HUES48 (cell line): ENCODE results near the gene ARMH3.

Source experiments
- H3K27ac ChIP-seq: one replicate; pipeline ENCODE4 v1.7.0; 2013; ENCODE audit warnings: low read depth, low read length, inconsistent platforms
- H3K27me3 ChIP-seq: 2 replicates; pipeline ENCODE4 v1.6.1; 2013; ENCODE audit warnings: mild to moderate bottlenecking, low read length; ENCODE audit not compliant: control insufficient read depth, insufficient read depth
- H3K36me3 ChIP-seq: 2 replicates; pipeline ENCODE4 v1.6.1; 2013; ENCODE audit warnings: low read length; ENCODE audit not compliant: control insufficient read depth, insufficient read depth
- H3K4me1 ChIP-seq: 2 replicates; pipeline ENCODE4 v1.6.1; 2013; ENCODE audit warnings: mild to moderate bottlenecking, low read length; ENCODE audit not compliant: control insufficient read depth, insufficient read depth
- H3K4me3 ChIP-seq: 2 replicates; pipeline ENCODE4 v1.5.1; 2013; ENCODE audit warnings: mild to moderate bottlenecking, low read depth, low read length
- H3K9ac ChIP-seq: 2 replicates; pipeline ENCODE4 v1.6.1; 2013; ENCODE audit warnings: mild to moderate bottlenecking, low read depth, low read length, moderate library complexity
- H3K9me3 ChIP-seq: 2 replicates; pipeline ENCODE4 v1.6.1; 2013; ENCODE audit warnings: low read length; ENCODE audit not compliant: control insufficient read depth, insufficient read depth

ARMH3 gene

GRCh38 chr10:102055647-102056419 is at the start of gene ARMH3:
TSS of gene ARMH3 (minus strand) at chr10:102056173. CDS start at chr10:102040114, 16,059 bp downstream.
- H3K4me1 ChIP-seq, result 0 out of 2 replicates have a peak, but pooled peaks cover 3% of the 10 kb centered on the region
- peak within 1 kb of the TSS; percentile 81 for H3K27ac ChIP-seq
- no peaks in the 10 kb centered on the region for H3K27me3 ChIP-seq
- peak within 1 kb of the TSS; percentile 96 for H3K4me3 ChIP-seq
- no peaks in the 10 kb centered on the region for H3K9me3 ChIP-seq
- peak within 1 kb of the TSS; percentile 63 for H3K9ac ChIP-seq
- H3K36me3 ChIP-seq, result no peaks in the 10 kb centered on the region

GRCh38 chr10:102102421-102102820 is 46.4 kb upstream of the ARMH3 start:
- Histone ChIP-seq H3K4me3 (no peak overlapping the region), H3K9me3 (no peaks in the 10 kb centered on the region), H3K36me3 (peaks cover 50% of the 10 kb centered on the region), H3K4me1 (no peaks in the 10 kb centered on the region), H3K9ac (no peak overlapping the region), H3K27ac (no peak overlapping the region), H3K27me3 (no peaks in the 10 kb centered on the region)

- no peaks in the 10 kb centered on the region for H3K4me1 ChIP-seq
- H3K36me3 ChIP-seq, result peaks cover 38% of the 10 kb centered on the region
- no peak overlapping the region for H3K4me3 ChIP-seq
- H3K9me3 ChIP-seq, result no peaks in the 10 kb centered on the region
- no peak overlapping the region for H3K27ac ChIP-seq
- H3K9ac ChIP-seq, result no peak overlapping the region
- no peaks in the 10 kb centered on the region for H3K27me3 ChIP-seq
Observed at GRCh38 chr10:102101152-102101551, 45.2 kb upstream of the ARMH3 start.

GRCh38 chr10:102096449-102096848 is 40.5 kb upstream of the ARMH3 start:
- Histone ChIP-seq H3K27ac (no peak overlapping the region), H3K9ac (no peak overlapping the region), H3K27me3 (no peaks in the 10 kb centered on the region), H3K4me1 (no peaks in the 10 kb centered on the region), H3K4me3 (no peak overlapping the region), H3K9me3 (no peaks in the 10 kb centered on the region), H3K36me3 (peaks cover 15% of the 10 kb centered on the region)

GRCh38 chr10:102090772-102091171 is 34.8 kb upstream of the ARMH3 start:
- Histone ChIP-seq H3K27ac (no peak overlapping the region), H3K9ac (no peak overlapping the region), H3K27me3 (no peaks in the 10 kb centered on the region), H3K36me3 (no peaks in the 10 kb centered on the region), H3K9me3 (no peaks in the 10 kb centered on the region), H3K4me3 (no peak overlapping the region), H3K4me1 (no peaks in the 10 kb centered on the region)

GRCh38 chr10:102086196-102086595 is 30.2 kb upstream of the ARMH3 start:
- H3K9ac ChIP-seq, result no peak overlapping the region
- H3K4me1 ChIP-seq, result no peaks in the 10 kb centered on the region
- H3K4me3 ChIP-seq, result no peak overlapping the region
- no peaks in the 10 kb centered on the region for H3K36me3 ChIP-seq
- no peaks in the 10 kb centered on the region for H3K27me3 ChIP-seq
- H3K27ac ChIP-seq, result no peak overlapping the region
- no peaks in the 10 kb centered on the region for H3K9me3 ChIP-seq

- no peak overlapping the region for H3K27ac ChIP-seq
- H3K36me3 ChIP-seq, result no peaks in the 10 kb centered on the region
- no peaks in the 10 kb centered on the region for H3K4me1 ChIP-seq
- no peaks in the 10 kb centered on the region for H3K27me3 ChIP-seq
- no peak overlapping the region for H3K4me3 ChIP-seq
- H3K9ac ChIP-seq, result no peak overlapping the region
- no peaks in the 10 kb centered on the region for H3K9me3 ChIP-seq
Observed at GRCh38 chr10:102085336-102085735, 29.4 kb upstream of the ARMH3 start.

GRCh38 chr10:102083541-102083940 is 27.6 kb upstream of the ARMH3 start:
- Histone ChIP-seq H3K27ac (no peak overlapping the region), H3K36me3 (no peaks in the 10 kb centered on the region), H3K9me3 (no peaks in the 10 kb centered on the region), H3K4me1 (no peaks in the 10 kb centered on the region), H3K27me3 (no peaks in the 10 kb centered on the region), H3K4me3 (no peak overlapping the region), H3K9ac (no peak overlapping the region)

- no peaks in the 10 kb centered on the region for H3K4me1 ChIP-seq
- H3K36me3 ChIP-seq, result 0 out of 2 replicates have a peak, but pooled peaks cover under 1% of the 10 kb centered on the region
- no peak overlapping the region for H3K9ac ChIP-seq
- no peaks in the 10 kb centered on the region for H3K27me3 ChIP-seq
- no peak overlapping the region for H3K4me3 ChIP-seq
- H3K27ac ChIP-seq, result no peak overlapping the region
- H3K9me3 ChIP-seq, result no peaks in the 10 kb centered on the region
Observed at GRCh38 chr10:102072673-102073527, 16.9 kb upstream of the ARMH3 start.

GRCh38 chr10:102069071-102069470 is 13.1 kb upstream of the ARMH3 start:
- Histone ChIP-seq H3K27me3 (no peaks in the 10 kb centered on the region), H3K36me3 (peaks cover 3% of the 10 kb centered on the region; the same call in 1 of the 2 replicates), H3K4me3 (no peak overlapping the region), H3K27ac (no peak overlapping the region), H3K4me1 (no peaks in the 10 kb centered on the region), H3K9ac (no peak overlapping the region), H3K9me3 (no peaks in the 10 kb centered on the region)

- Histone ChIP-seq H3K4me3 (no peak overlapping the region), H3K9ac (no peak overlapping the region), H3K27ac (no peak overlapping the region), H3K27me3 (no peaks in the 10 kb centered on the region), H3K36me3 (peaks cover 3% of the 10 kb centered on the region; the same call in 1 of the 2 replicates), H3K9me3 (no peaks in the 10 kb centered on the region), H3K4me1 (no peaks in the 10 kb centered on the region)
Observed at GRCh38 chr10:102068216-102068615, 12.2 kb upstream of the ARMH3 start.
